Measurements from ENCODE around the gene HPCA. TPM values are rescaled to one million over a fixed set of nuclear protein-coding genes. Genes with fewer than 3 reads are reported as not detected.

Gene HPCA
- polyA plus RNA-seq, 1 donor (not counting 4 experiments of a cell fraction or from before 2014, with no cell fraction given) = not detected

GRCh38 chr1:32858791-32859190 is 27.5 kb upstream of the HPCA start:
- no peaks in the 10 kb centered on the region for H3K9me1 ChIP-seq (ENCODE audit: control insufficient read depth, extremely low read depth, insufficient read depth, low read length)
- H3K36me3 ChIP-seq (ENCODE audit: control insufficient read depth in 2 of 2, extremely low read depth in 1 of 2, insufficient read depth in 2 of 2, low read length in 2 of 2) = peaks cover 1 to 10% of the 10 kb centered on the region in 2 experiments
- FAIRE-seq = no peak
- no peak overlapping the region for H3K9ac ChIP-seq (ENCODE audit: control insufficient read depth, extremely low read depth, insufficient read depth, low read length)
- H3K4me3 ChIP-seq (ENCODE audit: control insufficient read depth in 2 of 3, extremely low read depth in 1 of 3, insufficient read depth in 2 of 3, low read depth in 1 of 3, low read length in 3 of 3) = no peak overlapping the region
- no peaks in the 10 kb centered on the region for H3K9me3 ChIP-seq (ENCODE audit: control insufficient read depth, low read depth, low read length)
- TF ChIP-seq, protein P1, sequence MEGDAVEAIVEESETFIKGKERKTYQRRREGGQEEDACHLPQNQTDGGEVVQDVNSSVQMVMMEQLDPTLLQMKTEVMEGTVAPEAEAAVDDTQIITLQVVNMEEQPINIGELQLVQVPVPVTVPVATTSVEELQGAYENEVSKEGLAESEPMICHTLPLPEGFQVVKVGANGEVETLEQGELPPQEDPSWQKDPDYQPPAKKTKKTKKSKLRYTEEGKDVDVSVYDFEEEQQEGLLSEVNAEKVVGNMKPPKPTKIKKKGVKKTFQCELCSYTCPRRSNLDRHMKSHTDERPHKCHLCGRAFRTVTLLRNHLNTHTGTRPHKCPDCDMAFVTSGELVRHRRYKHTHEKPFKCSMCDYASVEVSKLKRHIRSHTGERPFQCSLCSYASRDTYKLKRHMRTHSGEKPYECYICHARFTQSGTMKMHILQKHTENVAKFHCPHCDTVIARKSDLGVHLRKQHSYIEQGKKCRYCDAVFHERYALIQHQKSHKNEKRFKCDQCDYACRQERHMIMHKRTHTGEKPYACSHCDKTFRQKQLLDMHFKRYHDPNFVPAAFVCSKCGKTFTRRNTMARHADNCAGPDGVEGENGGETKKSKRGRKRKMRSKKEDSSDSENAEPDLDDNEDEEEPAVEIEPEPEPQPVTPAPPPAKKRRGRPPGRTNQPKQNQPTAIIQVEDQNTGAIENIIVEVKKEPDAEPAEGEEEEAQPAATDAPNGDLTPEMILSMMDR (optimal IDR thresholded peaks at IDR 0.05 in 1 of 3, IDR thresholded peaks at IDR 0.05 in 1 of 3, conservative IDR thresholded peaks at IDR 0.05 in 1 of 3; ENCODE audit: extremely low read depth in 1 of 3, insufficient read depth in 2 of 3, low read length in 3 of 3) = no peak
- no peak for TF ChIP-seq EZH2 (IDR thresholded peaks at IDR 0.05; ENCODE audit: low read length)
- H2AFZ ChIP-seq (ENCODE audit: control insufficient read depth, low read length) = no peak overlapping the region
- dilution Hi-C loops (cut with MboI; ENCODE audit: extremely low pct_ligation_motif_present, low sequenced_read_pairs) = no loop called here
- no peak overlapping the region for H3K27ac ChIP-seq (ENCODE audit: control insufficient read depth, insufficient read depth, low read length)
- peaks cover 14% of the 10 kb centered on the region for H3K4me1 ChIP-seq (ENCODE audit: control insufficient read depth, extremely low read depth, insufficient read depth, low read length)
- no peak overlapping the region for H3K4me2 ChIP-seq (ENCODE audit: control insufficient read depth, extremely low read depth, insufficient read depth, low read depth, low read length)
- H4K20me1 ChIP-seq (ENCODE audit: control insufficient read depth, extremely low read depth, insufficient read depth, low read length) = no peaks in the 10 kb centered on the region
- DNase-seq (ENCODE audit: low read depth, low spot score) = no peak
- no peaks in the 10 kb centered on the region for H3K79me2 ChIP-seq (ENCODE audit: control insufficient read depth, insufficient read depth, low read length)
- H3K27me3 ChIP-seq (ENCODE audit: control insufficient read depth, extremely low read depth, insufficient read depth, low read length) = no peaks in the 10 kb centered on the region

DNA sequence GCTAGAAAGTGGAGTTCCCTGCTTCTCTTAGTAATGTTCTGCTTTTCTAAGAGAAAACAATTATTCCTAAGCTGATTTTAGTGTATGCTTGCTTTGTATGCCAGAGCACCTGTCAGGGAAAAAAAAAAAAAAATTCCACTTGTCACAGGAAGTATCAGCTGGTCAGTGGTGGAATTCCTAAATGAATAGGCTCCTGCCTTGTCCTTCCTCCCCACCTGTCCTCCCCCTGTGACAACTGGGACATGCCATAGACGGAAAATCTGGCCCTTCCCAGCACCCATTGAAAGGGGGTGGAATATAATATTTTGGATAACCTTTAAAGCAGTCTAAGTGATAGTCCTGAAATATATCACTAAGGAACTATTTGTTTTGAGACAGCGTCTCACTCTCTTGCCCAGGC is 26.4 kb upstream of the HPCA start:
- no peak overlapping the region for H3K4me3 ChIP-seq (ENCODE audit: control insufficient read depth in 2 of 3, extremely low read depth in 1 of 3, insufficient read depth in 2 of 3, low read depth in 1 of 3, low read length in 3 of 3)
- H3K9me3 ChIP-seq (ENCODE audit: control insufficient read depth, low read depth, low read length) = no peaks in the 10 kb centered on the region
- no peak for DNase-seq (ENCODE audit: low read depth, low spot score)
- no peaks in the 10 kb centered on the region for H3K9me1 ChIP-seq (ENCODE audit: control insufficient read depth, extremely low read depth, insufficient read depth, low read length)
- FAIRE-seq = no peak
- peaks cover 1 to 9% of the 10 kb centered on the region in 2 experiments for H3K36me3 ChIP-seq (ENCODE audit: control insufficient read depth in 2 of 2, extremely low read depth in 1 of 2, insufficient read depth in 2 of 2, low read length in 2 of 2)
- H3K79me2 ChIP-seq (ENCODE audit: control insufficient read depth, insufficient read depth, low read length) = no peaks in the 10 kb centered on the region
- no peak overlapping the region for H3K9ac ChIP-seq (ENCODE audit: control insufficient read depth, extremely low read depth, insufficient read depth, low read length)
- peaks cover 14% of the 10 kb centered on the region for H3K4me1 ChIP-seq (ENCODE audit: control insufficient read depth, extremely low read depth, insufficient read depth, low read length)
- no peak overlapping the region for H3K4me2 ChIP-seq (ENCODE audit: control insufficient read depth, extremely low read depth, insufficient read depth, low read depth, low read length)
- no peak overlapping the region for H2AFZ ChIP-seq (ENCODE audit: control insufficient read depth, low read length)
- H3K27ac ChIP-seq (ENCODE audit: control insufficient read depth, insufficient read depth, low read length) = no peak overlapping the region
- TF ChIP-seq, protein P1 (optimal IDR thresholded peaks at IDR 0.05 in 1 of 3, IDR thresholded peaks at IDR 0.05 in 1 of 3, conservative IDR thresholded peaks at IDR 0.05 in 1 of 3; ENCODE audit: extremely low read depth in 1 of 3, insufficient read depth in 2 of 3, low read length in 3 of 3) = no peak
- no peak for TF ChIP-seq EZH2 (IDR thresholded peaks at IDR 0.05; ENCODE audit: low read length)
- H3K27me3 ChIP-seq (ENCODE audit: control insufficient read depth, extremely low read depth, insufficient read depth, low read length) = no peaks in the 10 kb centered on the region
- dilution Hi-C loops (cut with MboI; ENCODE audit: extremely low pct_ligation_motif_present, low sequenced_read_pairs) = no loop called here
- H4K20me1 ChIP-seq (ENCODE audit: control insufficient read depth, extremely low read depth, insufficient read depth, low read length) = no peaks in the 10 kb centered on the region
